Measurements from ENCODE around the gene MAPKAPK2. TPM values are rescaled to one million over a fixed set of nuclear protein-coding genes. Genes with fewer than 3 reads are reported as not detected.

The MAPKAPK2 gene
- total and polyA plus RNA-seq, 2 of the 13 experiments (the other 11 are each of a cell fraction or from before 2014, with no cell fraction given) = 16.6 to 34.0 TPM

- H3K9ac ChIP-seq (ENCODE audit: insufficient read depth, low read depth, low read length) = no peak overlapping the region
- peaks cover 35% of the 10 kb centered on the region for H4K20me1 ChIP-seq (ENCODE audit: insufficient read depth, low read length)
- peaks cover 9% of the 10 kb centered on the region for H3K4me1 ChIP-seq (ENCODE audit: insufficient read depth, low read length)
- ChIA-PET CTCF (ENCODE audit: low intra/inter-chr PET ratio, low total read pairs) (no interaction called here), POLR2A (no interaction called here)
- intact Hi-C loops (cut with micrococcal nuclease; ENCODE audit: unreplicated experiment) (loop anchor here (2.0 kb wide), 1 partner anchor 183 kb away; no protein-coding TSS in a partner anchor), in situ Hi-C loops (cut with HindIII; ENCODE audit: extremely low pct_ligation_motif_present, low pct_unique_long_range_greater_than_20kb) (no loop called here)
- no peak for DNase-seq (ENCODE audit: low spot score)
- no peak for FAIRE-seq
- H3K27ac ChIP-seq (ENCODE audit: extremely low read length, insufficient read depth, low read length) = no peak overlapping the region
- H3K9me3 ChIP-seq (ENCODE audit: low read length) = no peaks in the 10 kb centered on the region
- TF ChIP-seq, protein P1, sequence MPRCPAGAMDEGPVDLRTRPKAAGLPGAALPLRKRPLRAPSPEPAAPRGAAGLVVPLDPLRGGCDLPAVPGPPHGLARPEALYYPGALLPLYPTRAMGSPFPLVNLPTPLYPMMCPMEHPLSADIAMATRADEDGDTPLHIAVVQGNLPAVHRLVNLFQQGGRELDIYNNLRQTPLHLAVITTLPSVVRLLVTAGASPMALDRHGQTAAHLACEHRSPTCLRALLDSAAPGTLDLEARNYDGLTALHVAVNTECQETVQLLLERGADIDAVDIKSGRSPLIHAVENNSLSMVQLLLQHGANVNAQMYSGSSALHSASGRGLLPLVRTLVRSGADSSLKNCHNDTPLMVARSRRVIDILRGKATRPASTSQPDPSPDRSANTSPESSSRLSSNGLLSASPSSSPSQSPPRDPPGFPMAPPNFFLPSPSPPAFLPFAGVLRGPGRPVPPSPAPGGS (CRISPR knock-in tag; IDR thresholded peaks at IDR 0.05) = no peak
- H2AFZ ChIP-seq (ENCODE audit: low read length) = no peak overlapping the region
- H3K4me3 ChIP-seq (replicated peaks in 1 of 3; ENCODE audit: insufficient read depth in 1 of 3, low read depth in 2 of 3, low read length in 3 of 3) = no peak overlapping the region
- no peak overlapping the region for H3K4me2 ChIP-seq (ENCODE audit: low read depth, low read length)
- H3K36me3 ChIP-seq (replicated peaks in 1 of 2; ENCODE audit: control insufficient read depth in 1 of 2, insufficient read depth in 2 of 2, low read length in 2 of 2) = peaks cover 29 to 40% of the 10 kb centered on the region in 2 experiments; a peak in 4 of 5 replicates
- 95% methylated on average over 8 of the region's 8 CpGs for WGBS (ENCODE audit: low lambda C conversion rate)
- H3K79me2 ChIP-seq (ENCODE audit: insufficient read depth, low read length) = peaks cover 11% of the 10 kb centered on the region
- no TSS peak for BruUV-seq (replicated peaks)
- no peaks in the 10 kb centered on the region for H3K27me3 ChIP-seq (ENCODE audit: control insufficient read depth in 1 of 2, insufficient read depth in 2 of 2, low read length in 2 of 2)
- ATAC-seq = no peak
Measured at GRCh38 chr1:206727981-206728696, 43.4 kb downstream of the MAPKAPK2 start.

DNA sequence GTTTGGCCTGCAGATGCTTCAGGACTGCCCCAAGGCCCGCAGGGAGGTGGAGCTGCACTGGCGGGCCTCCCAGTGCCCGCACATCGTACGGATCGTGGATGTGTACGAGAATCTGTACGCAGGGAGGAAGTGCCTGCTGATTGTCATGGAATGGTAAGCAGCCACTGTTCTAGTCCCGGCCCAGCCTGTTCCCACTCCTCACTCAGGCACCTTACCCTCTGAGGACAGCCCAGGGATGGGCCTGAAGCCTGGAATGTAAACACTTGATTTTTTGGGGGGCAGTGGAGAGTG is 43.9 kb downstream of the MAPKAPK2 start:
- no peak overlapping the region for H3K9ac ChIP-seq (ENCODE audit: insufficient read depth, low read depth, low read length)
- no peak overlapping the region for H3K27ac ChIP-seq (ENCODE audit: extremely low read length, insufficient read depth, low read length)
- no peaks in the 10 kb centered on the region for H3K27me3 ChIP-seq (ENCODE audit: control insufficient read depth in 1 of 2, insufficient read depth in 2 of 2, low read length in 2 of 2)
- WGBS (ENCODE audit: low lambda C conversion rate) = 94% methylated on average over 9 of the region's 9 CpGs
- H3K9me3 ChIP-seq (ENCODE audit: low read length) = no peaks in the 10 kb centered on the region
- in situ Hi-C loops (cut with HindIII; ENCODE audit: extremely low pct_ligation_motif_present, low pct_unique_long_range_greater_than_20kb) = no loop called here
- FAIRE-seq = no peak
- H3K36me3 ChIP-seq (replicated peaks in 1 of 2; ENCODE audit: control insufficient read depth in 1 of 2, insufficient read depth in 2 of 2, low read length in 2 of 2) = peaks cover 30 to 41% of the 10 kb centered on the region in 2 experiments; a peak in 4 of 5 replicates
- H3K4me3 ChIP-seq (replicated peaks in 1 of 3; ENCODE audit: insufficient read depth in 1 of 3, low read depth in 2 of 3, low read length in 3 of 3) = no peak overlapping the region
- POLR2A ChIA-PET = no interaction called here
- H3K79me2 ChIP-seq (ENCODE audit: insufficient read depth, low read length) = peaks cover 11% of the 10 kb centered on the region
- no peak overlapping the region for H2AFZ ChIP-seq (ENCODE audit: low read length)
- DNase-seq (ENCODE audit: low spot score) = no peak
- peaks cover 31% of the 10 kb centered on the region for H4K20me1 ChIP-seq (ENCODE audit: insufficient read depth, low read length)
- peaks cover 4% of the 10 kb centered on the region for H3K4me1 ChIP-seq (ENCODE audit: insufficient read depth, low read length)
- intact Hi-C loops (cut with micrococcal nuclease; ENCODE audit: unreplicated experiment) = no loop called here
- CTCF ChIA-PET (ENCODE audit: low intra/inter-chr PET ratio, low total read pairs) = no interaction called here
- no peak overlapping the region for H3K4me2 ChIP-seq (ENCODE audit: low read depth, low read length)
- no TSS peak for BruUV-seq (replicated peaks)
- ATAC-seq = no peak
- TF ChIP-seq ZNF430 (CRISPR knock-in tag; IDR thresholded peaks at IDR 0.05) (no peak), ZBED4 (CRISPR knock-in tag; IDR thresholded peaks at IDR 0.05; ENCODE audit: borderline replicate concordance) (no peak), RFX3 (CRISPR knock-in tag; IDR thresholded peaks at IDR 0.05) (no peak), ZBTB38 (CRISPR knock-in tag; IDR thresholded peaks at IDR 0.05) (no peak), TCF12 (IDR thresholded peaks at IDR 0.05) (no peak), TCF12 (CRISPR knock-in tag; IDR thresholded peaks at IDR 0.05) (no peak), GZF1 (CRISPR knock-in tag; IDR thresholded peaks at IDR 0.05) (no peak), PTBP1 (IDR thresholded peaks at IDR 0.05; ENCODE audit: low read depth, low read length, poor library complexity, severe bottlenecking) (no peak), ZNF883 (CRISPR knock-in tag; IDR thresholded peaks at IDR 0.05; ENCODE audit: not compliant biosample characterization) (no peak)
- TF ChIP-seq, protein P2, sequence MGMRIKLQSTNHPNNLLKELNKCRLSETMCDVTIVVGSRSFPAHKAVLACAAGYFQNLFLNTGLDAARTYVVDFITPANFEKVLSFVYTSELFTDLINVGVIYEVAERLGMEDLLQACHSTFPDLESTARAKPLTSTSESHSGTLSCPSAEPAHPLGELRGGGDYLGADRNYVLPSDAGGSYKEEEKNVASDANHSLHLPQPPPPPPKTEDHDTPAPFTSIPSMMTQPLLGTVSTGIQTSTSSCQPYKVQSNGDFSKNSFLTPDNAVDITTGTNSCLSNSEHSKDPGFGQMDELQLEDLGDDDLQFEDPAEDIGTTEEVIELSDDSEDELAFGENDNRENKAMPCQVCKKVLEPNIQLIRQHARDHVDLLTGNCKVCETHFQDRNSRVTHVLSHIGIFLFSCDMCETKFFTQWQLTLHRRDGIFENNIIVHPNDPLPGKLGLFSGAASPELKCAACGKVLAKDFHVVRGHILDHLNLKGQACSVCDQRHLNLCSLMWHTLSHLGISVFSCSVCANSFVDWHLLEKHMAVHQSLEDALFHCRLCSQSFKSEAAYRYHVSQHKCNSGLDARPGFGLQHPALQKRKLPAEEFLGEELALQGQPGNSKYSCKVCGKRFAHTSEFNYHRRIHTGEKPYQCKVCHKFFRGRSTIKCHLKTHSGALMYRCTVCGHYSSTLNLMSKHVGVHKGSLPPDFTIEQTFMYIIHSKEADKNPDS (CRISPR knock-in tag; IDR thresholded peaks at IDR 0.05) = no peak
